GM21390 (cell line): ENCODE results near the gene CXCL1.

ENCODE experiments used
- ATAC-seq: cut with Tn5 transposase; IDR thresholded peaks from one replicate; pipeline ENCODE4 v1.9.1; 2021; ENCODE audit not compliant: unreplicated experiment

CXCL1 gene

DNA sequence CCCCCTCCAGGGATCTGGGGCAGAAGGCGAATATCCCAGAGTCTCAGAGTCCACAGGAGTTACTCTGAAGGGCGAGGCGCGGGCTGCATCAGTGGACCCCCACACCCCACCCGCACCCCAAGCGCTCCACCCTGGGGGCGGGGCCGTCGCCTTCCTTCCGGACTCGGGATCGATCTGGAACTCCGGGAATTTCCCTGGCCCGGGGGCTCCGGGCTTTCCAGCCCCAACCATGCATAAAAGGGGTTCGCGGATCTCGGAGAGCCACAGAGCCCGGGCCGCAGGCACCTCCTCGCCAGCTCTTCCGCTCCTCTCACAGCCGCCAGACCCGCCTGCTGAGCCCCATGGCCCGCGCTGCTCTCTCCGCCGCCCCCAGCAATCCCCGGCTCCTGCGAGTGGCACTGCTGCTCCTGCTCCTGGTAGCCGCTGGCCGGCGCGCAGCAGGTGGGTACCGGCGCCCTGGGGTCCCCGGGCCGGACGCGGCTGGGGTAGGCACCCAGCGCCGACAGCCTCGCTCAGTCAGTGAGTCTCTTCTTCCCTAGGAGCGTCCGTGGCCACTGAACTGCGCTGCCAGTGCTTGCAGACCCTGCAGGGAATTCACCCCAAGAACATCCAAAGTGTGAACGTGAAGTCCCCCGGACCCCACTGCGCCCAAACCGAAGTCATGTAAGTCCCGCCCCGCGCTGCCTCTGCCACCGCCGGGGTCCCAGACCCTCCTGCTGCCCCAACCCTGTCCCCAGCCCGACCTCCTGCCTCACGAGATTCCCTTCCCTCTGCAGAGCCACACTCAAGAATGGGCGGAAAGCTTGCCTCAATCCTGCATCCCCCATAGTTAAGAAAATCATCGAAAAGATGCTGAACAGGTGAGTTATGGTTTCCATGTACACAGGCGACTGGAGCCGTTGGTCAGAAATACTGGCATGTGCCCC lies at the start of gene CXCL1:
TSS of gene CXCL1 (plus strand) at position 264 of the 926 bp plus-strand sequence. CDS start at position 342, 78 bp downstream.
- no peak for ATAC-seq

DNA sequence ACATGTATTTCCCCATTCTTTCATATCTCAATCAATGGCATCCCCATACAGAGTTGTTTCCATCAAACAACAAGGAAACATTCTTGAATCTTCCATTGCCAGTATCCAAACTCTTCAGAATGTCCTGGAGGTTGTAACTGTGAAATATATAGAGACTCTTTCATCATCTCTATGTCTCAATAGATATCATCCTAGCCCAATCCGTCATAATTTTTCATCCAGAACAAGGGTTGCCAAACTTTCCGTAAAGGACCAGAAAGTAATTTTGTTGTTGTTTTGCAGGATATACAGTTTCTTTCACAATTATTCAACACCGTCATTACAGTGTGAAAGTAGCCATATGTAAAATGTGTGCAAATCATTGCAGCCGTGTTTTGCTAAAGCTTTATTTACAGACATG lies 47.9 kb upstream of the CXCL1 start:
- ATAC-seq = no peak

DNA sequence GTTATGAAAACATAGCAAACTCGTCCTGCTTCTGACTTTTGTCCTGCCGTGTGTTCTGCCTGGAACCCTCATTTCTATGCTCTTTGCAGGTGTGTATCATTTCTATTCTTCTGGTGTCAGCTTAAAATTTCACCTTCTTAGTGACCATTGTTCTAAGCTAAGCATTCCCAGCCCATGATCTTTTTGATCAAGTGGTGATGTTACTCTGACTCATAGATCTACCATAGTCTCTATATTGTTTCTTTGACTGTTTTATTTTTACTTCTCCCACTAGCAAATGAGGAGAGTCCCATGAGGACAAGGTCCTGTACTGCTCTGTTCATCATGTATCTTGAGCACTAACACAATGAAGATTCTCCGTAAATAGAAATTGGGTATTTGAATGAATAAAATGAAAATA lies 46.8 kb upstream of the CXCL1 start:
- ATAC-seq = no peak

DNA sequence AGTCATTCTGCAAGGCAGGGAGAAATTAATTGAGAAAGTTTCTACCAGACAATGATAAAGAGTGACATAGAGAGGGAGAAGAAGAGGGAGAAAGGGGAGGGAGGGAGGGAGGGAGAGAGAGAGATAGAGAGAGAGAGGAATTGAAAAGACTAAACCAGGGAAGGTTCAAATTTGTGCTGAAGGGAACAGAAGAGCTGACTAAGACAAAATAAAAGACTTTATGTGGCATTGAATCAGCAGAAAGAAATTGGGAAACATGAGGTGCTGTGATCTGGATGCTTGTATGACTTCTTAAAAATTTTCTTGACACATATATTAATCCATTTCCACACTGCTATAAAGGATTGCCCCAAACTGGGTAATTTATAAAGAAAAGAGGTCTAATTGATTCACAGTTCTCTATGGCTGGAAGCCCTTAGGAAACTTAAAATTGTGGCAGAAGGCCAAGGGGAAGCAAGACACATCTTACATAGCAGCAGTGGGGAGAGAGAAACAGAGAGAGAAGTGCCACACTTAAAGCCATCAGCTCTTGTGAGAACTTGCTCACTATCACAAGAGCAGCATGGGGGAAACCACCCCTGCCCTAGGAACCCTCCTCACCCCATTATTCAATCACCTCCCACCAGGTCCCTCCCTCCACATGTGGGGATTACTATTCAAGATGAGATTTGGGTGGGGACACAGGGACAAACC lies 46.2 kb upstream of the CXCL1 start:
- ATAC-seq = no peak

DNA sequence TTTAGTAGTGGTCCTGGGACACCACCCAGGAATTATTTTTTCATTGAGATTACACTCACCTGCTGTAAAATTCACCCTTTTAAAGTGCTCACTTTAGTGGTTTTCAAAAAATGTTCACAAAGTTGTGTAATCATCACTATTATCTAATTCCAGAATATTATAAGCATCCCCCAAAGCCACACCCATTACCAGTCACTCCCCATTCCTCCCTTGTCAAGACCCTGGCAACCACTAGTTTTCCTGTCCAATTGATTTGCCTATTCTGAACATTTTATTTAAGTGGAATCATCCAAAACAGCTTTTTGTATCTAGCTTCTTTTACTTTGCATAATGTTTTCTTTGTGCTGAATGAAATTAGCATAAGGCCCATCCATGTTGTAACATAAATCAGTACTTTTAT lies 45.4 kb upstream of the CXCL1 start:
- no peak for ATAC-seq

DNA sequence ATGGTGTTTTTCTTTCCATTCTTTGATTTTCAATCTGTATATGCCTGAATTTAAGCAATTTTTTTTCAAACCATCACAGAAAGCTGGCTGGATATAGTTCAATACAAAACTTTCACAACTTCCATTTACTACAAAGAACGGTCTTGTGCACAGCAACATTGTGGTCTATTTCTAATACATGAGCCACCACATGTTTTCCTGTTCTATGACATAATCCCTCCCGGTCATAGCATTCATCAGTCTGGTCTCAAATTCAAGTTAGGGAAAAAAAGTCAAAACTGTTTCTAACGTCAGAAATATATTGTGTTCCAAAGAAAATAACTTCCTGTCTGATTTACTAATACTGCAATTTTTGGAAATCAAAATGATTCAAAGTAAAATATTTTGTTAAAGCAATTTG lies 40.2 kb upstream of the CXCL1 start:
- ATAC-seq = no peak

DNA sequence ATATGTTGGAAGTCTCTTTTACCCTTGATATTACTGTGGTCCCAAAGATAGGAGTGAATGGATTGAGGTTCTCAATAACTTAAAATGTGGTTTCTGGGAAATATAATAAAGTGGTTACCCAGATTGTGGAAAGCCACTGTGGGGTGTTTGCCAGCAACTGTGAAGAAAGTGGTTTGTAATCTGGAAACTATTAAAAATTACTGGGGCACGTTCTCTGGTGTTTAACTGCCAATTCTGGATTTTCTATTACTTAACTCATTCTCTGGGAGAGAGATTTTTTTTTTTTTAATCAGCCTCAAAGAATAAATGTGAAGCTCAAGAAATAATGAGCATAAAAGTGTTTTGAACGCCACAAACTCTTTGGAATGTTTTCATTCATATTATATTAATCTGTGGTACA lies 37.6 kb upstream of the CXCL1 start:
- no peak for ATAC-seq

DNA sequence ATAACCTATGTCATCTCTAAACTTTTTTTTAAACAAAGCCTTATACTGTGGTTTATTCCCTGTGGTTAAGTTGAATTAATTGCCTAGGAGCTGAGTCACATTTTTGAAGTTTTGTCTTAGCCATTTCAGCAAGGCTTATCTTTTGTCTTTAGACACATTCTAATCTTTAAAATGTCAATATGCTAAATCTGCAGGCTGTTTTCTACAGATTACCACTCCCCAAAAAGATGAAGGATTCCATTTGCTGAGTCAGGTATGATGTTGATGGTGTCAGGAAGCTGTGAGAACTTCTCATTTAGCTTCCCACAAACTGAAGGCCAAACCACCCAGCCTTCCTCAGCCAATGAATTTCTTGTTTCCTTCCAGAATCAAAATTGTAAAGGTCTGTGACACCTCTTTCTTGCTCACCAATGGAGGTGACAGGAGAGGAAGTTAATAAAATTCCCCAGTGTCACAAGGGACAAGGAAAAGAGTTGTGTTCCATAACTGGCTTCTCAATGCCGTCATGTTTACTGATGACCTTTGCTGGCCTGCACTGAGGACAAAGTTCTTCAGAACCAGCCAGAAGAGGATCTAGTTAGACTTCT lies 36.4 kb upstream of the CXCL1 start:
- ATAC-seq = no peak

DNA sequence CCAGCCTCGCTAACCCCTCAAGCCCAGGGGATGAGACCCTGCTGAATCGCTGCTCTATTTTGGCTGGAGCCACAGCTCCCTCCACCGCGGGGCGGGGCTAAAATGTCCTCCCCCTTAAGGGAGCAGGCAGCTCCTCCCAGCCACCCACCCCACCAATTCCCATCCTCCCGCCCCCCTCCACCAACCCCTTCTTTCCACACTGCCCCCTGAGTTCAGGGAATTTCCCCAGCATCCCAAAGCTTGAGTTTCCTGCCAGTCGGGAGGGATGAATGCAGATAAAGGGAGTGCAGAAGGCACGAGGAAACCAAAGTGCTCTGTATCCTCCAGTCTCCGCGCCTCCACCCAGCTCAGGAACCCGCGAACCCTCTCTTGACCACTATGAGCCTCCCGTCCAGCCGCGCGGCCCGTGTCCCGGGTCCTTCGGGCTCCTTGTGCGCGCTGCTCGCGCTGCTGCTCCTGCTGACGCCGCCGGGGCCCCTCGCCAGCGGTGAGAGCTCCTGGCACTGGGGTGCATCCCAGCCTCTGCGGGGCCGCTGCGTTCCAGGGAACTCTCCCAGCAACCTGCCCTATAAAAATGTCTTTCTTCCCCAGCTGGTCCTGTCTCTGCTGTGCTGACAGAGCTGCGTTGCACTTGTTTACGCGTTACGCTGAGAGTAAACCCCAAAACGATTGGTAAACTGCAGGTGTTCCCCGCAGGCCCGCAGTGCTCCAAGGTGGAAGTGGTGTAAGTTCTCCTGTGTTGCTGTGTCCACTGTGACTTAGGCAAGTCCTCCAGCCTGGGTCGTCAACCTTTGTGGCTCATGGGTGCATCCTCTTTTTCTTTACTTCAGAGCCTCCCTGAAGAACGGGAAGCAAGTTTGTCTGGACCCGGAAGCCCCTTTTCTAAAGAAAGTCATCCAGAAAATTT lies 32.6 kb upstream of the CXCL1 start, which contains the start of gene CXCL6:
TSS of gene CXCL6 (plus strand) at position 306 of the 907 bp plus-strand sequence. CDS start at position 379, 73 bp downstream.
- no peak for ATAC-seq

DNA sequence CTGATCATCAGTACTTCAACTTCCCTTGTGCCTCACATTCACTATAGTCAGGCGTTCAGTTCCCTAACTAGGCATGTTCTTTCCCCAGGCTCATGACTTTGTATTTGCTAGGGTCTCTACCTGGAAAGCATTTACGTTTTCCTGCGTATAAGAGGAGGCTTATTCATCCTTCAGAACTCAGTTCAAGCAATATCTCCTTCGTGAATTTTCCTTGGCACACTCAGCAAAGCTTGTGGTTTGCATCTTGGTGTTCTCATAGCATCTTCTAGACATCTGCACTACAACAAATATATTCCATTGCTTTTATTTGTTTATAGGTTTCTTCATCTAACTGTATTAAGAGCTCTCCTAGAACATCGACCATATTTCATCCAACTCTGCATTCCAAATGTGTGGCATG lies 30.1 kb upstream of the CXCL1 start:
- ATAC-seq = no peak

DNA sequence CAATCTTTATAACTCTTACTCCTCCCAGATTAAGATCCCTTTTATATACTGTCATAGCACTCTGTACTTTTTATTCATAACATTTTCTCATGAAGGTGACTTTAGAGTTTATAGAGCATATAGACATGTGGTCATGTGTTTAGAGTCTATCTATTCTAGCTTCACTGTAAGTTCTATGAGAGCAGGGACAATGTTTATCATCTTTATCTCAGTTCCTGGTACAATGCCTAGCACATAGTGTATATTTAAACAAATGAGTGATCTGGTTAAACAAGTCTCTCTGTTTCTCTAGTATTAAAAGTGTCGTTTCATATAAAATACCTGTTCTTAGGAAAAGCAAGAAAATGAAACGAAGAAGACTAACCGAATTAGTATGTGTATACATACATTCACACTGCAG lies 29.5 kb upstream of the CXCL1 start:
- ATAC-seq = no peak

DNA sequence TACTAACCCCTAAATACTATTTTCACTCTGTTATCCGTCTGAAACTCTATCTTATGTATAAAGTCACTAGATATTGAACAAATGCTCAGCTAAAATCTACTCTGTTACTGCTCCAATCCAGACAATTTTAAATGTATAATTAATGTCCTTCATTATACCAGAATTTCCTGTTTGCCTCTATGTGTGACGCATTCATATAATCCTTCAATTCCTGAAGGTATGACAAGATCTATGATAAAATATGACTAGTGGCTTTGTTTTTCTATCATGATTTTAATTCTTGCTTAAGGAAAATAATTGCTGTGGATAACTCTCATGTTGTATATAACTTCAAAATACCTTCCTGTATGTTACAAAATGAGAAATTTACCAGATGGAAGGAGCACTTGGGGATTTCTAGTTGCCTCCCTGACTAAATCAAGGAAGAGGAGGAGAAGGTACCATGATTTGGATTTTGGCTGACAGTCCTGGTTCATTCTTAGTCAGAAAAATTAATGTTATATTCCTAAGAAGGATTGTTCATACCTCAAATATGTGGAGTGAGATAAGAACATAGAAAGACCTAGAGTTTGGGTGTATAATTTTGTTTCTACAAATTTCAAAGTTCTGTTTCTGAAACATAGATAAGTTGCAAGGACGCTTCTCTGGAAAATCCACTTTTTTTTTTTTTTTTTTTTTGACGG lies 27.8 kb upstream of the CXCL1 start:
- no peak for ATAC-seq

DNA sequence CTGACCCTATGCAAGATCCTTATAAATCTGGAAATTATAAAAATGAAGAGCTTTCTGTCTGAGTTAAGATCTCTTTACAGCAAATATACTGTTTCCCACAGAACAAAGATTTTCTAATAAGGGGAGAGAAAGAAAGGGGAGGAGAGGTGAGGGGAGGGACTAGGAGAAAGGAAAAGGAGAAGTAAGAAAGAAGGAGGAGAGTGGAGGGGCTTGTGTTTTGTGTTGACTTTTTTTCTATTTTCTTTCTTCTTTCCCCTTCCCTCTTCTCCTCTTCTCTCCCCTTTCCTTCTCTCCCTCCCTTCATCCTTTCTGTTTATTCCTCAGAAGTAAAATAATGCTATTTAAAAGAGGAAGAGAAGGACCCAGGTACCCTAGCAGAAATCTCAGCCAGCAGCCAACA lies 26.5 kb upstream of the CXCL1 start:
- ATAC-seq = no peak

DNA sequence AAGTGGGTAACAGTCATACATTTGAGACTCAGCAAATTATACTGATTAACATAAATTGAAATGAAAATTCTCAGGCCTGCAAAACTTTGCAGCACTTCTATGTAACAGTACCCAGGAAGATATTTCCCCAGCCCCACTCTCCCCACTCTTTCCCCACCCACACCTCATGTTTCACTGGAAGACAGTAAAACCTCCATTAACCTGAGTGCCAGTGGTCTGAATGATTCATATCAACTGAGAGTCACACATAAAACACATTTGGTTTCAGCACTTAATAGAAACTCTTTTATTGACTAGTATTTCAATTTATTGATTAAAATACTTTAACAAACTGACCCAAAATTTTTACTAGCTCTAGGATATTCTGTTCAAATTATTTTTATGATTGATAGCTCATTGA lies 25.8 kb upstream of the CXCL1 start:
- no peak for ATAC-seq

DNA sequence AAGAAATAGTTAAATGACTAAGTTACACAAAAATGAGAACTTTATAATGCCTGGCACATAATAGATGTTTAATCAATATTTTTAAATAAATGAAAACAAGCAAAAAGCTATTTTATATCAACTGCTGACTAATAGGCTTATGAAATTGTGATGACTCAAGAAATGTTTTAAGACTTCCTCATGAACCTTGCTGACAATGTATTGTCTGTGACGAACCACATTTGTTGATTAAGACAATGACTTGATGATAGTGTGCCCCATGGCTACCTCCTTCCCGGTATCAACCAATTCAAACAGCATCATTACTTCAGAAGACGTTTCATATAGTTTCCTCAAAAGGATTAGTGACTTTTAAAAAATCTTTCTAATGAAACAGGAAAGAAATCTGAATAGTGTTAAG lies 24.8 kb upstream of the CXCL1 start:
- no peak for ATAC-seq

DNA sequence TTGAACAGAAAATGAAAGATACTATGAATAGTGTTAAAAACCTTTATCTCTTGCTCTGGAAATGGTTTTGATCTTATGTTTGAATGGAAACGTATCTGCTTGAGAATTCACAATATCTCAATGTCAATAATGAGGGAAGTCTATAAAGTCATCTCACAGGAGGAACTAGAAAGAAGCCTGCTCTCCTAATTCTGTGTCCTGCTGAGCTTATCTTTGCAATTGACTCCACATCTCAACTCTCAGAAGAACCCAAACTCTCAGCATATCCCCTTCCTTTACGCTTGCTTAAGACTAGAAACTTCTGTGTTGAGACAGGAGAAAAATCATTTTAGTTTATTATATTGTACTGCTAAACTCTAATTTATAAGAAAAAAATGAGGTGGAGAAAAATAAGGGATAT lies 24.4 kb upstream of the CXCL1 start:
- no peak for ATAC-seq

DNA sequence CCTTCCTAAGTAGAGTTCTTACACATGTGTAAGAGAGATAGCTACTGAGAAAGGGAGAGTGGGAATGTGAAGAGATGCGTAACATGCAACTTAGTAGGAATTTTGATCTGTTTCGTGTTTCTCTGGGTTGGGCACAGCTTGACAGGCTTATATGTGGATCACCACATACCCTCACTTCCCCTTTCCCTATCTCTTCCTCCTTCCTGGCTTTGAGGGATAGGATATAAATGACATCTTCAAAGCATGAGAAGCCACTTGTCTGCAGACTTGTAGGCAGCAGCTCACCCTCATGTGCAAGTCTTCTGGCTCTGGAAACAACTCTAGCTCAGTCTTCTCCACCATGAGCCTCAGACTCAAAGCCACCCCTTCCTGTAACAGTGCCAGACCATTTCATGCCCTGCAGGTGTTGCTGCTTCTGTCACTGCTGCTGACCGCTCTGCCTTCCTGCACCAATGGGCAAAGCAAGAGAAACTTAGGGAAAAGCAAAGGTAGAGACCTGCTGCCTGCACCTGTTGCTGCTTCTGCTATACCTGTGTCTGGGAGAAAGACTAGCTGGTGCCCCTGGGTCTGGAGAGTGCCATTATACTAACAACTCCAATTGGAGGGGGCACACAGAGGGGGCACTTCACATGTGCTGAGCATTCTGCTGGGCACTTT lies 21.5 kb upstream of the CXCL1 start:
- ATAC-seq = no peak

DNA sequence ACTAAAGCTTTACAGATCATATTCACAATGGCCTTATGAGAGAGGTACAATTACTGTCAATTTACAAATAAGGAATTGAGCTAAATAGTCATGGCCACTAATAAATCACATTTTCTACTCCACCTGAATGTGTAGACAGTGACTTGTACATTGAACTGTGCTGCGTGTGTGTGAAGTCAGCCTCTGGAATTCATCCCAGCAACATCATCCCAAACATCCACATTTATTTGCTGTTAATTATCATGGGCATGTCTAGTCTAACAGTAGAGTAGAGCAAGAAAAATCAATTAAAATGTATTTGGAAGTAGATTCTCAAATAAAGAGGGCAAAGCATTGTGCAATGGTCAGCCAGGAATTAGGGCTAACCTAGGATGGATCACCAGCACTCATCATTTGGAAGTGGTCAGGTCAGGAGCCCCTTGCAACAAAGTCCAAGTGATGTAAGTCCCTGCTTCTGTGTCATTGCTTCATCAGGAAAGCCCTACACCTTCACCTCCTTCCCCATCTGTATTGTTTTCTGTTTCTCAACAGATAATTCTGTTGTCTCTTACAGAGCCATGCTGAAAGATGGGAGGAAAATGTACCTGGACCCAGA lies 20.9 kb upstream of the CXCL1 start:
- no peak for ATAC-seq

DNA sequence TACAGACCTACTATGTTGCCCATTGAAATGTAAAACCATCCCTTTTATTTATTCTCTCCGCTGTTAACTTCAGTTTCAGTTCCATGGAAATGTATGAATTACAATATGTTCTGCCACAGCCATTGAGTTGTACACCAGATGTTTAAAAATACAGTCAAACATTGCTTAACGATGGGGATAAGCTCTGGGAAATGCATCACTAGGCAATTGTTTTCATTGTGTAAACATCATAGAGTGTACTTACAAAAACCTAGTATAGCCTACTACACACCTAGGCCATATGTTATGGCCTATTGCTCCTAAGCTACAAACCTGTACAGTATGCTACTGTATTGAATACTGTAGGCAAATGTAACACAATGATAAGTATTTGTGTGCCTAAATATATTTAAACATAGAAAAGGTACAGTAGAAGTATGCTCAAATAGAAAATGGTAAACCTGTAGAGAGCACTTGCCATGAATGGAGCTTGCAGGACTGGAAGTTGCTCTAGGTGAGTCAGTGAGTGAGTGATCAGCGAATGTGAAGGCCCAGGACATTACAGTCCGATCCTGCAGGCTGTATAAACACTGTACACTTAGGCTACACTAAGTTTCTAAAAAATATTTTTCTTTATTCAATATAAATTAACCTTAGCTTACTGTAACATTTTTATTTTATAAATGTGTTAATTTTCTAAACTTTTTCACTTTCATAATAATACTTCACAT lies 18.8 kb upstream of the CXCL1 start:
- ATAC-seq = no peak
